T-cell (primary cell): Measurements from ENCODE around the gene DCBLD2. TPM values are rescaled to one million over a fixed set of nuclear protein-coding genes. Genes with fewer than 3 reads are reported as not detected.

Experiments
- ATAC-seq, 4 experiments: fragments of 200-7000 bp in 3 of 4; fragments of 150-1000 bp in 1 of 4; cut with Tn5 transposase; replicated peaks in 1 of 4; 1 replicate in 3 of 4; 2 replicates in 1 of 4; pipeline ENCODE4 v1.10.0; 2021; ENCODE audit warnings: moderate library complexity in 3 of 4, mild to moderate bottlenecking in 2 of 4, moderate number of reproducible peaks in 1 of 4
- CTCF ChIA-PET, 2 donors: fragments of 300-600 bp; sonication (Branson Sonifier 250); formaldehyde crosslinking; loops; one replicate each; lab custom pipeline; 2022; ENCODE audit warnings: antibody characterized with exemption in 2 of 2; lab: Charles Lee
- POLR2A ChIA-PET, 2 donors: fragments of 300-600 bp; sonication (Branson Sonifier 250); formaldehyde crosslinking; loops; one replicate each; lab custom pipeline; 2022; ENCODE audit warnings: antibody characterized with exemption in 2 of 2; lab: Charles Lee
- DNase-seq, 35 experiments: peaks; one replicate each; pipeline versions ENCODE4 v3.0.0 to v3.0.0-alpha.2; 2013 to 2023
- H3K27ac ChIP-seq: one replicate; pipeline ENCODE4 v1.5.1; 2013; ENCODE audit warnings: low read length
- H3K27me3 ChIP-seq, 2 experiments: replicated peaks in 1 of 2; 1 replicate in 1 of 2; 2 replicates in 1 of 2; pipeline versions ENCODE4 v1.6.1 to v1.7.0; 2013; ENCODE audit warnings: low read length in 1 of 2, mixed read lengths in 1 of 2; ENCODE audit not compliant: control insufficient read depth in 2 of 2, insufficient read depth in 2 of 2; ENCODE audit errors: extremely low read depth in 1 of 2
- H3K36me3 ChIP-seq, 2 donors: 1 replicate in 1 of 2; 2 replicates in 1 of 2; pipeline versions ENCODE4 v1.6.1 to v1.7.0; 2013; ENCODE audit warnings: low read length in 1 of 2; ENCODE audit not compliant: control insufficient read depth in 2 of 2, insufficient read depth in 1 of 2; ENCODE audit errors: extremely low read depth in 1 of 2
- H3K4me1 ChIP-seq, 2 experiments: 1 replicate in 1 of 2; 2 replicates in 1 of 2; pipeline versions ENCODE4 v1.6.1 to v1.7.0; 2013; ENCODE audit warnings: low read length in 2 of 2, mixed read lengths in 1 of 2; ENCODE audit not compliant: insufficient read depth in 2 of 2, control insufficient read depth in 1 of 2; ENCODE audit errors: extremely low read depth in 1 of 2
- H3K4me3 ChIP-seq, 2 donors: 1 replicate in 1 of 2; 2 replicates in 1 of 2; pipeline versions ENCODE4 v1.5.1 to v1.7.0; 2013; ENCODE audit warnings: mild to moderate bottlenecking in 2 of 2, low read length in 1 of 2, moderate library complexity in 1 of 2; ENCODE audit not compliant: control insufficient read depth in 1 of 2; ENCODE audit errors: extremely low read depth in 1 of 2
- H3K9me3 ChIP-seq: 2 replicates; pipeline ENCODE4 v1.7.0; 2013
- H3K27ac Mint-ChIP-seq, 2 donors: one replicate each; pipeline ENCODE4 v1.8.0; 2020 to 2021; ENCODE audit warnings: mild to moderate bottlenecking in 2 of 2, mixed read lengths in 2 of 2
- H3K27me3 Mint-ChIP-seq, 2 donors: one replicate each; pipeline ENCODE4 v1.8.0; 2021 to 2022; ENCODE audit warnings: mixed read lengths in 2 of 2
- H3K36me3 Mint-ChIP-seq: one replicate; pipeline ENCODE4 v1.8.0; 2021; ENCODE audit warnings: mixed read lengths
- H3K4me1 Mint-ChIP-seq, 3 donors: one replicate each; pipeline ENCODE4 v1.8.0; 2020 to 2022; ENCODE audit warnings: mixed read lengths in 3 of 3, mild to moderate bottlenecking in 1 of 3
- H3K4me3 Mint-ChIP-seq, 3 donors: one replicate each; pipeline ENCODE4 v1.8.0; 2020 to 2022; ENCODE audit warnings: mild to moderate bottlenecking in 3 of 3, mixed read lengths in 3 of 3, moderate library complexity in 3 of 3
- H3K9me3 Mint-ChIP-seq, 3 donors: one replicate each; pipeline ENCODE4 v1.8.0; 2020 to 2022; ENCODE audit warnings: mixed read lengths in 3 of 3
- WGBS: methylation state at CpG from one replicate; pipeline ENCODE4 v1.1.5; 2013; ENCODE audit warnings: missing lambda C conversion rate; ENCODE audit not compliant: insufficient coverage; 5-methylcytosine and 5-hydroxymethylcytosine counted together
- total RNA-seq, 35 experiments: library from RNA in 6 of 35; stranded (reverse) in 6 of 35; fragments of 120-200 nt in 1 of 35; gene quantifications; one replicate each; pipeline versions ENCODE4 v1.2.1 to v1.2.4 and lab custom pipeline; 2013 to 2026

DCBLD2 gene
- total RNA-seq, 5 donors from 2014 or later (not counting 1 experiment from before 2014, with no cell fraction given), result 2.3 to 3.0 (median 2.8) TPM

DNA sequence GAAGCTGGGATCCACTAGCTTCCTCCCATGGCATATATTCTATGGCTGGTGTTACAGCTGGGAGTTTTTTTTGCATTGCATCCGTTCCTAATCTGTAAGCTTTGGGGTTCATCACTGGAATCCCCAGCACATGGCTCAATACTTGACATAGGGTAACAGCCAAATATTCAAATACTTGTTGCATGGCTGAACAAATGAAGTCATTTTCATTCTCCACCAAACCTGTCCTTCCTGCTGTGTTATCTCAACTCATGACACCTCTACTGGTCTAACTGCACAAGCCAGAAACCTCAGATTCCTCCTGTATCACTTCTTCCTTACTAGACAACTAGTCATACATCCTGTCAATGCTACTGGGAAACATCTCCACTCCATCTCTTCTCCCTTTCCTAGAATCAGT, 95.0 kb downstream of the DCBLD2 start:
- peaks cover 13% of the 10 kb centered on the region for H3K36me3 Mint-ChIP-seq
- Histone ChIP-seq H3K27ac (no peak overlapping the region), H3K36me3 (no peaks in the 10 kb centered on the region), H3K9me3 (no peaks in the 10 kb centered on the region), H3K4me3 (no peak overlapping the region), H3K4me1 (no peaks in the 10 kb centered on the region), H3K27me3 (no peaks in the 10 kb centered on the region)
- ChIA-PET CTCF (interaction anchor here (1.0 to 1.6 kb wide), 2 partner anchors 9 to 11 kb away, joined by 3 to 5 read pairs; no protein-coding TSS in a partner anchor), POLR2A (no interaction called here)
- H3K9me3 Mint-ChIP-seq, result no peaks in the 10 kb centered on the region
- no peak overlapping the region for H3K4me3 Mint-ChIP-seq
- DNase-seq, result no peak
- 83% methylated on average over 1 of the region's 1 CpG for WGBS
- ATAC-seq, result no peak
- no peaks in the 10 kb centered on the region for H3K4me1 Mint-ChIP-seq
- H3K27me3 Mint-ChIP-seq, result peaks cover 0 to 3% of the 10 kb centered on the region in 2 donors
- H3K27ac Mint-ChIP-seq, result no peak overlapping the region

- no peak overlapping the region for H3K4me3 ChIP-seq
Measured at GRCh38 chr3:98805571-98805970, 95.9 kb downstream of the DCBLD2 start.

DNA sequence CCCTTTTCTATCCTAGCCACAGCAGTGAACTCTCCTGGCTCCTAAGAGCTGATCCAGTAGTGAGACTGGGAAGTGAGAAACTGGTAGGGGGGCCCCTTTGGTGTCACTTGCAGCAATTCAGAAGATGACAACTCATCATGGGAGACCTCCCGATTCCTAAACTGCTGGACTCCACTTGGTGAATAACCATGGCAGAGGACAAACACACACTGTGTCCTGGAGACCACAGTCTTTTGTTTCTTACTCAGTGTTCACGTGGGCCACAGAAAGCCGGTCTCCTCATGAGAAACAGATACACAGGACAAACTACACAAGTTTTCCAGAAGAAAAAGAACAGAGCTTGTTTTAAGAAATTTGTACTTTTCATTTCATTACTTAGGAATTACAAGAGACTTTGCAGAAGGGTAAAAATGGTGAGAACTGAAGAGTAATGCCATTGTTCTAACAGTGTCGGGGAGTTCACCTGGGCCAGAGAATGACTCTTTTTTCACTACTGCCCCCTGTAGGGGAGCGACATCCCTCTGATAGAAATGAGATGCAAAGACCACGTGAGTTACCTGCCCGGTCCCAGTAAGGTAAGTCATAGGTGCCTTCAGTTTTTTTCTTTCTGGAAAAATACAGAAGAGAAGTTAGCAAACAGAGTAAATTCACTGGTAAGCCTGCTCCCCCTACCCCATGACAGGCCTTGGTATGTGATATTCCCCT, 100.3 kb downstream of the DCBLD2 start:
- no peaks in the 10 kb centered on the region for H3K4me1 Mint-ChIP-seq
- H3K4me3 ChIP-seq, result no peak overlapping the region
- H3K36me3 Mint-ChIP-seq, result peaks cover 3% of the 10 kb centered on the region
- no peaks in the 10 kb centered on the region for H3K9me3 ChIP-seq
- H3K27me3 Mint-ChIP-seq, result no peaks in the 10 kb centered on the region
- ATAC-seq, result no peak
- no peaks in the 10 kb centered on the region for H3K27me3 ChIP-seq
- H3K9me3 Mint-ChIP-seq, result no peaks in the 10 kb centered on the region
- H3K27ac Mint-ChIP-seq, result no peak overlapping the region
- no peak for DNase-seq
- ChIA-PET CTCF (no interaction called here), POLR2A (no interaction called here)
- H3K4me1 ChIP-seq, result peaks cover 0 to 3% of the 10 kb centered on the region in 2 experiments
- H3K36me3 ChIP-seq, result no peaks in the 10 kb centered on the region
- H3K27ac ChIP-seq, result no peak overlapping the region
- H3K4me3 Mint-ChIP-seq, result no peak overlapping the region
- WGBS, result 100% methylated on average over 1 of the region's 7 CpGs

More at GRCh38 chr3:98805571-98805970, 95.9 kb downstream of the DCBLD2 start:
- H3K36me3 Mint-ChIP-seq, result peaks cover 13% of the 10 kb centered on the region
- POLR2A ChIA-PET, result no interaction called here
- CTCF ChIA-PET, result interaction anchor here (1.0 to 1.6 kb wide), 3 partner anchors 10 to 12 kb away, joined by 3 to 5 read pairs (median 3); no protein-coding TSS in a partner anchor
- H3K4me1 Mint-ChIP-seq, result no peaks in the 10 kb centered on the region
- DNase-seq, result no peak
- Histone ChIP-seq H3K36me3 (no peaks in the 10 kb centered on the region), H3K9me3 (no peaks in the 10 kb centered on the region), H3K27me3 (no peaks in the 10 kb centered on the region), H3K27ac (no peak overlapping the region), H3K4me1 (no peaks in the 10 kb centered on the region)
- no peak overlapping the region for H3K4me3 Mint-ChIP-seq
- no peaks in the 10 kb centered on the region for H3K9me3 Mint-ChIP-seq
- 88% methylated on average over 4 of the region's 6 CpGs for WGBS
- H3K27ac Mint-ChIP-seq, result no peak overlapping the region
- peaks cover 0 to 3% of the 10 kb centered on the region in 2 donors for H3K27me3 Mint-ChIP-seq
- ATAC-seq, result no peak

- Histone ChIP-seq H3K27ac (no peak overlapping the region), H3K27me3 (no peaks in the 10 kb centered on the region), H3K4me1 (peaks cover 0 to 3% of the 10 kb centered on the region in 2 experiments), H3K36me3 (no peaks in the 10 kb centered on the region), H3K4me3 (no peak overlapping the region), H3K9me3 (no peaks in the 10 kb centered on the region)
- Mint-ChIP-seq H3K27me3 (no peaks in the 10 kb centered on the region), H3K9me3 (no peaks in the 10 kb centered on the region), H3K4me1 (no peaks in the 10 kb centered on the region), H3K36me3 (peaks cover under 1% of the 10 kb centered on the region), H3K4me3 (no peak overlapping the region), H3K27ac (no peak overlapping the region)
- ATAC-seq (no peak), DNase-seq (no peak)
- WGBS, result 75% methylated on average over 2 of the region's 3 CpGs
- CTCF ChIA-PET, result no interaction called here
- POLR2A ChIA-PET, result no interaction called here
Measured at GRCh38 chr3:98800401-98800800, 101.1 kb downstream of the DCBLD2 start.

- no peaks in the 10 kb centered on the region for H3K27me3 Mint-ChIP-seq
- no peak overlapping the region for H3K27ac ChIP-seq
- ATAC-seq, result no peak
- no peak overlapping the region for H3K4me3 Mint-ChIP-seq
- peaks cover 0 to 3% of the 10 kb centered on the region in 2 experiments for H3K4me1 ChIP-seq
- no peaks in the 10 kb centered on the region for H3K4me1 Mint-ChIP-seq
- DNase-seq, result no peak
- H3K4me3 ChIP-seq, result no peak overlapping the region
- no peaks in the 10 kb centered on the region for H3K27me3 ChIP-seq
- H3K27ac Mint-ChIP-seq, result no peak overlapping the region
- CTCF ChIA-PET, result no interaction called here
- 94% methylated on average over 2 of the region's 3 CpGs for WGBS
- POLR2A ChIA-PET, result no interaction called here
- no peaks in the 10 kb centered on the region for H3K36me3 Mint-ChIP-seq
- H3K36me3 ChIP-seq, result no peaks in the 10 kb centered on the region
- H3K9me3 Mint-ChIP-seq, result no peaks in the 10 kb centered on the region
- H3K9me3 ChIP-seq, result no peaks in the 10 kb centered on the region
Measured at GRCh38 chr3:98799479-98799878, 102.0 kb downstream of the DCBLD2 start.

- Mint-ChIP-seq H3K27me3 (no peaks in the 10 kb centered on the region), H3K4me1 (no peaks in the 10 kb centered on the region), H3K36me3 (no peaks in the 10 kb centered on the region), H3K4me3 (no peak overlapping the region), H3K27ac (no peak overlapping the region), H3K9me3 (no peaks in the 10 kb centered on the region)
- Histone ChIP-seq H3K4me1 (peaks cover 0 to 3% of the 10 kb centered on the region in 2 experiments), H3K27ac (no peak overlapping the region), H3K4me3 (no peak overlapping the region), H3K27me3 (no peaks in the 10 kb centered on the region), H3K36me3 (no peaks in the 10 kb centered on the region), H3K9me3 (no peaks in the 10 kb centered on the region)
- no CpG with 5 or more reads among the region's 4 CpGs for WGBS
- DNase-seq (no peak), ATAC-seq (no peak)
- POLR2A ChIA-PET, result no interaction called here
- CTCF ChIA-PET, result interaction anchor here in 1 of 2 donors (0.7 kb wide), 1 partner anchor 741 kb away, joined by 3 read pairs; no protein-coding TSS in a partner anchor
Measured at GRCh38 chr3:98798820-98799219, 102.7 kb downstream of the DCBLD2 start.
